ENCODE data around the gene INCENP.

- TF ChIP-seq GATA2 (IDR thresholded peaks at IDR 0.05; ENCODE audit: low read depth, low read length), result no peak
- TF ChIP-seq GATA3 (IDR thresholded peaks at IDR 0.05; ENCODE audit: low read depth, low read length), result no peak
Observed at GRCh38 chr11:62081378-62082291, 42.2 kb upstream of the INCENP start.

Measured in SH-SY5Y (cell line).